NCI-H2029 (cell line): ENCODE data around the gene WWOX.
A peak's percentile ranks its signal among the peaks of the same experiment; 100 is the strongest.

Source experiments
- DNase-seq: peaks from one replicate; lab custom pipeline; 2025; lab: John Stamatoyannopoulos, UW

WWOX gene

GRCh38 chr16:78770353-78771091 is 671.1 kb downstream of the WWOX start:
- peak; percentile 20 for DNase-seq

- no peak for DNase-seq
Measured at GRCh38 chr16:78773291-78773702, 673.8 kb downstream of the WWOX start.

- DNase-seq, result no peak
Measured at GRCh38 chr16:78773706-78774105, 674.3 kb downstream of the WWOX start.

DNA sequence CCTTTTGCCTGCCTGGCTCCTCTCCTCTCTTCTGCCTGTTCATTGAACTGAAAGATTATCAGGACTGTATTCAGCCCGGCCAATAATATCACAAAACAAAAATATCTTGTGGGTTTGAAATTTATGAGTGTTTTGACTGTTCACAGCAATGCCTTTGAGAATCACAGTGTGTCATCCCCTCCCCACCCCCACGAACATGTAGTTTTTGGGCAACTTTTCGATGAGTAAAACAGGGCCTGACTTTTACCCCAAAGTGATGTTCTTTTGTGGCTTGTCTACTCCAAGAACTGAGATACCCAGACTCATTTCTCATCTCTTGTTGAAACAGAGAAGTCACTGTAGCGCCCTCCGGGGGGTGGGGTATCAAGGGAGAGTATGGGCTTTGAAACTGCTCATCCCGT is 675.7 kb downstream of the WWOX start:
- no peak for DNase-seq

GRCh38 chr16:78778101-78779004 is 678.9 kb downstream of the WWOX start:
- no peak for DNase-seq

GRCh38 chr16:78780808-78781207 is 681.4 kb downstream of the WWOX start:
- no peak for DNase-seq

DNA sequence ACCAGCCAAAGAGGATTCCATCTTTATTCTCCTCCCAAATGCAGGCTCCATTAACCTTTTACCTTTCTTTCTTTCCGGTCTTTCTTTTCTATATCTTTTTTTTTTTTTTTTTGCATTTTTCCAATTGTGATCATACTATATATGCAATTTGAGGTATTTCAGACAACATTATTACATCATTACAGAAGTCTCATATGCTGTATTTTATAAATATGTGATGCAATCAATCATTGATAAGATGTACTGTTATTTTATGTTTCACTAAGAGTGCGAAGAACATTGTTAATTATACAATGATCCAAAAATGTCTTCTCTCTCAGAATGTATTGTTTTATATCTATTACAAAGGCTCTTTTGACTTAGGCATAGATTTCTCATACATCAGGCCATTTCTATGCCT is 683.1 kb downstream of the WWOX start:
- DNase-seq, result no peak

- no peak for DNase-seq
Measured at GRCh38 chr16:78783570-78784079, 684.2 kb downstream of the WWOX start.

GRCh38 chr16:78784771-78785170 is 685.3 kb downstream of the WWOX start:
- DNase-seq, result no peak

GRCh38 chr16:78785218-78785617 is 685.8 kb downstream of the WWOX start:
- no peak for DNase-seq

DNA sequence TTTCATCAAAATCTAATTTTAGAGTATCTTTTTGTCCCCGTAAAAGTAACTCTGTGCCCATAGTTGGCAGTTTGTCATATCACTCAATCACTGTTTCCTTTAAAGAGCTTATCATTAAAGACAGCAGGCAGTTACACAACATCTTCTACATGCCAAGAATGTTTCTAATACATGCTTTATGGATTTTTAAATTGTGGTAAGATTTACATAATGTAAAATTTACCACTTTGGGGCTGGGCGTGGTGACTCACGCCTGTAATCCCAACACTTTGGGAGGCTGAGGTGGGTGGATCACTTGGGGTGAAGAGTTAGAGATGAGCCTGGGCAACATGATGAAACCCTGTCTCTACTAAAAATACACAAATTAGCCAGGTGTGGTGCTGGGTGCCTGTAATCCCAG is 687.2 kb downstream of the WWOX start:
- no peak for DNase-seq

GRCh38 chr16:78788276-78788675 is 688.8 kb downstream of the WWOX start:
- DNase-seq, result no peak

GRCh38 chr16:78788696-78789095 is 689.2 kb downstream of the WWOX start:
- no peak for DNase-seq

GRCh38 chr16:78789561-78789960 is 690.1 kb downstream of the WWOX start:
- DNase-seq, result no peak

- no peak for DNase-seq
Measured at GRCh38 chr16:78791011-78791410, 691.6 kb downstream of the WWOX start.

DNA sequence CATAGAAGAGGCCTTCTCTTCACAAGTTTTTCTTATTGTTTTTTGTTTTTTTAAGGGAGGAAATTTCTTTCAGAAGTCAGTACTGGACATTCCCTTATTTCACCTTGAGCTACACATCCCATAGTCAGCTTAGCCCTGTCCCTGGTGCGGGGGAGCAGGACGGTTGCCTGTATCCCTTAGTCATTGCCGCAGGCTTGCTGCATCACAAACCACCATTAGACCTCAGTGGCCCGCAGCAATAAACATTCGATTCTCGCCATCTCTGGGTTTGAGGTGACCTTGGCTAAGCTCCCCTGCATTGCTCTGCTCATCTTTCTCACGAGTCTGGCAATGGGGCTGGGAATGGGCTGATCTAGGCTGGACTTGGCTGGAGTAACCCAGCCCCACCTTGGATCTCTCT is 692.5 kb downstream of the WWOX start:
- no peak for DNase-seq

- no peak for DNase-seq
Measured at GRCh38 chr16:78792952-78793351, 693.5 kb downstream of the WWOX start.

DNA sequence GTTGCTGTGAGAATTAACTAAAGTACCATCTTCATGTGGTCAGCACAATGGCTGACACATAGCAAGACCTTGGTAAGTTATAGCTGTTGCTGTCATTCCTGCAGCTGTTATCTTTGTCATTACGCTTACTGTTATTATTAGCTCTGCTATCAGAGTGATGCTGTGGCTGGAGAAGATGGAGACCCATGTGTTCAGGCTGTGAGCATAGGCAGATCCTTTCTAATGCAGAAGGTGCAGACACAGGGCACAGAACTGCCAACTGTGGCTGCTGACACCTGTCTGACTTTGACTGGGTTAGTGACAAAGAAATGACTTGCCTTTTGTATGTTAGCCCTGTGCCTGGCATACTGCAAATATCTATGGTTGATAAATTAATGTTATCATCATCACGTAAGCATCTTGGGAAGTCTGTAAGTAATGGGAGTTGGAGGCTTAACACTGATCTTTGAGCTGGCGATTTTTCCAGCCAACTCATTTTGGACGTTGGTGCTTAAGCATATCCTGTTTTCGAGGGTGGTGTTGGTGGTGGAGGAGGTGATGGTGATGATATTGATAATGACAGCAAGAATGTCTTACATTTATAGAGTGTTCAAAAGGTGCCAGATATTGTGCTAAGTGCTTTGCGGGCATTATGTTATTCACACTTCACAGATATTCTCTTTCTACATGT is 695.3 kb downstream of the WWOX start:
- DNase-seq, result no peak

GRCh38 chr16:78795433-78795832 is 696.0 kb downstream of the WWOX start:
- DNase-seq, result no peak

GRCh38 chr16:78796221-78796866 is 696.9 kb downstream of the WWOX start:
- peak; percentile 5 for DNase-seq

DNA sequence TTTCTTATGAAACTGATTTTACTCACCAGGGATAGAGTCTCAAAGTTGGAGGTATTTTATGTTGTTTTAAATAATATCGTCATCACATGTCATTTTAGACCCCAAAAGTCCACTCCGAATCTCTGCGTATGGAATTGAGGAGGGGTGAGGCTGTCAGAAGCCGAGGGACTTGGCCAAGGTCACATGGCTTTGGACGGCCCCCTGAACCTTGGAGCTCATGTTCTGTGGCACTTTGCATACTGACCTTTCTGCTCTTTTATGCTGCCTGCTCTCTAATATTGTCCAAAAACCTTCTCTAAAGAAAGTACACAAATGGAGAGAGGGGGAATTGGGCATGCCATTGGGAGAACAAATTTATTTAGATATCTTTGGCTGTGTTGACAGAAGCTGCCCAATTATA is 700.0 kb downstream of the WWOX start:
- no peak for DNase-seq

DNA sequence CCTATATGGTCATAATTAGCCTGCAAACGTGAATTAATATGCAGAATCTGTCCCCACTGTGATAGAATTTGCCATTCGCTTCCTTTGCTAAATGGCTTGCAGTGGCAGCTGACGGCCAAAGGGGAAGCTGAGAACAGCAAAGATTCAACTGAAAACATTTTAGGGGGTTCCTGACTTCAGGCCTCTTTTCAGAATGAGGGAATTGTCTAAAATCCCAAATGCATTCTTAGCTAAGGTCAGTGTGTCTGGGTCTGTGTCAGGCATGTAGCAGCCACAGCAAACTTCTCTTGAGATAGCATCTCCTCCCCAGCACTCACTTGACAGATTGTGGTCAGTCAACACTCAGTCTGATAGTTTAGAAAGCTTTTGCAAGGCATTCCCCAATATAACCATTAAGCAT is 701.1 kb downstream of the WWOX start:
- DNase-seq, result no peak
